H9 (cell line): ENCODE measurements around the gene BCAT1. TPM values are rescaled to one million over a fixed set of nuclear protein-coding genes. Genes with fewer than 3 reads are reported as not detected.

ENCODE experiments used
- DNase-seq: peaks from one replicate; pipeline ENCODE4 v3.0.0-alpha.2; 2017
- H2AFZ ChIP-seq: one replicate; pipeline ENCODE4 v1.6.1; 2013; ENCODE audit warnings: mild to moderate bottlenecking, low read length, control low read depth, moderate library complexity
- H2AK5ac ChIP-seq: 2 replicates; pipeline ENCODE4 v1.6.1; 2013; ENCODE audit warnings: low read length, control low read depth, mixed read lengths; ENCODE audit not compliant: insufficient read length
- H2BK120ac ChIP-seq: one replicate; pipeline ENCODE4 v1.6.1; 2013; ENCODE audit warnings: low read depth, mild to moderate bottlenecking, low read length, control low read depth, inconsistent platforms; ENCODE audit not compliant: poor library complexity, severe bottlenecking
- H2BK12ac ChIP-seq: 2 replicates; pipeline ENCODE4 v1.6.1; 2013; ENCODE audit warnings: low read length, control low read depth, mixed read lengths, low read depth; ENCODE audit not compliant: insufficient read length
- H2BK15ac ChIP-seq: 2 replicates; pipeline ENCODE4 v1.6.1; 2013; ENCODE audit warnings: low read depth, low read length, control low read depth
- H2BK20ac ChIP-seq: one replicate; pipeline ENCODE4 v1.6.1; 2013; ENCODE audit warnings: low read depth, mild to moderate bottlenecking, low read length, control low read depth, inconsistent platforms; ENCODE audit not compliant: poor library complexity, severe bottlenecking
- H2BK5ac ChIP-seq: 2 replicates; pipeline ENCODE4 v1.6.1; 2013; ENCODE audit warnings: low read length, control low read depth, mixed read lengths; ENCODE audit not compliant: insufficient read length
- H3K14ac ChIP-seq: 2 replicates; pipeline ENCODE4 v1.6.1; 2013; ENCODE audit warnings: low read length, control low read depth; ENCODE audit not compliant: insufficient read depth
- H3K18ac ChIP-seq: 2 replicates; pipeline ENCODE4 v1.6.1; 2013; ENCODE audit warnings: low read depth, mild to moderate bottlenecking, mixed read lengths, low read length, control low read depth; ENCODE audit not compliant: insufficient read length
- H3K23ac ChIP-seq: 2 replicates; pipeline ENCODE4 v1.6.1; 2013; ENCODE audit warnings: low read length, control low read depth, mixed read lengths, low read depth; ENCODE audit not compliant: insufficient read length
- H3K23me2 ChIP-seq: 2 replicates; pipeline ENCODE4 v1.6.1; 2013; ENCODE audit warnings: low read depth, mild to moderate bottlenecking, mixed read lengths, low read length, control low read depth; ENCODE audit not compliant: insufficient read length, poor library complexity, severe bottlenecking
- H3K27ac ChIP-seq: 2 replicates; pipeline ENCODE4 v1.5.1; 2013; ENCODE audit warnings: low read length, control low read depth, mixed read lengths, low read depth; ENCODE audit not compliant: insufficient read length
- H3K27me3 ChIP-seq: 2 replicates; pipeline ENCODE4 v1.6.1; 2013; ENCODE audit warnings: low read length, control low read depth, inconsistent platforms; ENCODE audit not compliant: insufficient read depth
- H3K4ac ChIP-seq: 2 replicates; pipeline ENCODE4 v1.6.1; 2013; ENCODE audit warnings: low read depth, mild to moderate bottlenecking, control low read depth, inconsistent platforms, low read length, moderate library complexity
- H3K4me1 ChIP-seq: 2 replicates; pipeline ENCODE4 v1.6.1; 2013; ENCODE audit warnings: low read length, control low read depth, inconsistent platforms; ENCODE audit not compliant: insufficient read depth
- H3K4me2 ChIP-seq: 2 replicates; pipeline ENCODE4 v1.6.1; 2013; ENCODE audit warnings: low read length, control low read depth, mixed read lengths; ENCODE audit not compliant: insufficient read length, insufficient read depth
- H3K56ac ChIP-seq: 2 replicates; pipeline ENCODE4 v1.6.1; 2013; ENCODE audit warnings: low read depth, mild to moderate bottlenecking, mixed read lengths, low read length, control low read depth; ENCODE audit not compliant: insufficient read length
- H3K79me1 ChIP-seq: 2 replicates; pipeline ENCODE4 v1.6.1; 2013; ENCODE audit warnings: low read depth, mild to moderate bottlenecking, moderate library complexity, low read length, control low read depth, inconsistent platforms; ENCODE audit not compliant: insufficient read depth, poor library complexity, severe bottlenecking
- H3K79me2 ChIP-seq: 2 replicates; pipeline ENCODE4 v1.6.1; 2013; ENCODE audit warnings: low read length, control low read depth, inconsistent platforms; ENCODE audit not compliant: insufficient read depth
- H3K9ac ChIP-seq: 2 replicates; pipeline ENCODE4 v1.6.1; 2013; ENCODE audit warnings: low read length, control low read depth, mixed read lengths; ENCODE audit not compliant: insufficient read length; ENCODE audit errors: extremely low read depth
- H3K9me3 ChIP-seq: one replicate; pipeline ENCODE4 v1.6.1; 2013; ENCODE audit warnings: low read depth, low read length, inconsistent platforms; ENCODE audit not compliant: control insufficient read depth
- H3T11ph ChIP-seq: one replicate; pipeline ENCODE4 v1.6.1; 2013; ENCODE audit warnings: mild to moderate bottlenecking, low read length, control low read depth, inconsistent platforms
- H4K20me1 ChIP-seq: one replicate; pipeline ENCODE4 v1.6.1; 2013; ENCODE audit not compliant: control insufficient read depth, insufficient read length, insufficient read depth
- H4K5ac ChIP-seq: 2 replicates; pipeline ENCODE4 v1.6.1; 2013; ENCODE audit warnings: low read depth, mild to moderate bottlenecking, mixed read lengths, low read length, control low read depth; ENCODE audit not compliant: insufficient read length
- H4K8ac ChIP-seq: replicated peaks from 2 replicates; pipeline ENCODE4 v1.6.1; 2013; ENCODE audit warnings: low read length, control low read depth, mixed read lengths, low read depth; ENCODE audit not compliant: insufficient read length
- H4K91ac ChIP-seq: 2 replicates; pipeline ENCODE4 v1.6.1; 2013; ENCODE audit warnings: low read depth, mild to moderate bottlenecking, moderate library complexity, mixed read lengths, low read length, control low read depth; ENCODE audit not compliant: insufficient read length
- H3K27ac Mint-ChIP-seq, 3 experiments: 2 replicates in 2 of 3; 3 replicates in 1 of 3; pipeline ENCODE4 v1.8.0; 2020 to 2021; ENCODE audit warnings: mixed read lengths in 3 of 3, mild to moderate bottlenecking in 1 of 3, moderate library complexity in 1 of 3
- H3K27me3 Mint-ChIP-seq: 2 replicates; pipeline ENCODE4 v1.8.0; 2021; ENCODE audit warnings: low read depth, mild to moderate bottlenecking, moderate library complexity, mixed read lengths
- H3K36me3 Mint-ChIP-seq, 3 experiments: 2 replicates in 2 of 3; 3 replicates in 1 of 3; pipeline ENCODE4 v1.8.0; 2020 to 2021; ENCODE audit warnings: low read depth in 3 of 3, mixed read lengths in 3 of 3; ENCODE audit not compliant: insufficient read depth in 1 of 3
- H3K4me1 Mint-ChIP-seq, 2 experiments: 2 replicates each; pipeline ENCODE4 v1.8.0; 2020; ENCODE audit warnings: mixed read lengths in 2 of 2
- H3K4me3 Mint-ChIP-seq, 2 experiments: 2 replicates in 1 of 2; 3 replicates in 1 of 2; pipeline ENCODE4 v1.8.0; 2020 to 2021; ENCODE audit warnings: mild to moderate bottlenecking in 2 of 2, mixed read lengths in 2 of 2, moderate library complexity in 1 of 2
- H3K9me3 Mint-ChIP-seq, 2 experiments: 2 replicates in 1 of 2; 3 replicates in 1 of 2; pipeline ENCODE4 v1.8.0; 2020; ENCODE audit warnings: mild to moderate bottlenecking in 2 of 2, mixed read lengths in 2 of 2, moderate library complexity in 1 of 2
- total RNA-seq: library from RNA; stranded (reverse); gene quantifications from 2 replicates; pipeline ENCODE4 v1.2.1, GENCODE V29; 2021
- TF ChIP-seq, protein P1 (sequence below): fragments of 200-600 bp; sonication (generic); conservative IDR thresholded peaks from 3 replicates; pipeline ENCODE4 v1.8.0; 2021; ENCODE audit warnings: antibody characterized with exemption, mild to moderate bottlenecking

The BCAT1 gene
- total RNA-seq, 1 experiment from 2014 or later: 244 TPM

DNA sequence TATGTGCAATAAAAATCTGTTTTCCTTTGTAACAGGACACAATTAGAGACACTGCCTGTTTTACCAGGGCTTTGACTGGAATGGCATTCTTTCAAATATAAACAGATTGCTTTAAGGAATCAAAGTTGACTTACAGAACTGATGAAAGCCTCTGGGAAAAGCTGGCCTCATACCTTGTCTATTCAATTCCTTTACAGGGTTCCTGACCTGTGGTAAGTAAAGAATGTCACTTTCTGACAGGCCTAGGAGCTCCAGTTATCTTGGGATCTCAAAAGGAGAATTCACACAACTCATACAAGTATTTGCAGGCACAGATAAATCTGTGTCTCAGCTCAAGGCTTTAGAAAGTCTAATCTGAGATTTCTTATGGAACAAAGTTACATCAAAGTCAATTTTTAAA lies 88.4 kb downstream of the BCAT1 start:
- Histone ChIP-seq H3K4me2 (no peak overlapping the region), H4K8ac (no peak overlapping the region), H3K9me3 (peaks cover 7% of the 10 kb centered on the region), H4K20me1 (no peaks in the 10 kb centered on the region), H3K23ac (no peak overlapping the region), H2BK120ac (no peak overlapping the region), H4K5ac (no peak overlapping the region), H3T11ph (no peak overlapping the region), H2BK5ac (no peak overlapping the region), H3K18ac (no peak overlapping the region), H2AK5ac (no peak overlapping the region), H3K4ac (no peak overlapping the region), H3K79me2 (no peaks in the 10 kb centered on the region; the same call in 1 of the 2 replicates), H2BK20ac (no peak overlapping the region), H3K4me1 (peaks cover 4% of the 10 kb centered on the region), H3K56ac (no peak overlapping the region), H2AFZ (no peak overlapping the region), H3K79me1 (no peaks in the 10 kb centered on the region), H3K27me3 (no peaks in the 10 kb centered on the region), H3K9ac (no peak overlapping the region), H2BK12ac (no peak overlapping the region), H3K14ac (no peak overlapping the region), H3K23me2 (no peaks in the 10 kb centered on the region), H2BK15ac (no peak overlapping the region), H3K27ac (no peak overlapping the region), H4K91ac (no peak overlapping the region)
- Mint-ChIP-seq H3K27ac (no peak overlapping the region), H3K27me3 (no peaks in the 10 kb centered on the region), H3K36me3 (peaks cover 89 to 93% (median 89%) of the 10 kb centered on the region in 3 experiments), H3K4me1 (peaks cover 19% of the 10 kb centered on the region in 2 experiments), H3K4me3 (no peak overlapping the region), H3K9me3 (peaks cover 28 to 42% of the 10 kb centered on the region in 2 experiments)
- TF ChIP-seq, protein P1, sequence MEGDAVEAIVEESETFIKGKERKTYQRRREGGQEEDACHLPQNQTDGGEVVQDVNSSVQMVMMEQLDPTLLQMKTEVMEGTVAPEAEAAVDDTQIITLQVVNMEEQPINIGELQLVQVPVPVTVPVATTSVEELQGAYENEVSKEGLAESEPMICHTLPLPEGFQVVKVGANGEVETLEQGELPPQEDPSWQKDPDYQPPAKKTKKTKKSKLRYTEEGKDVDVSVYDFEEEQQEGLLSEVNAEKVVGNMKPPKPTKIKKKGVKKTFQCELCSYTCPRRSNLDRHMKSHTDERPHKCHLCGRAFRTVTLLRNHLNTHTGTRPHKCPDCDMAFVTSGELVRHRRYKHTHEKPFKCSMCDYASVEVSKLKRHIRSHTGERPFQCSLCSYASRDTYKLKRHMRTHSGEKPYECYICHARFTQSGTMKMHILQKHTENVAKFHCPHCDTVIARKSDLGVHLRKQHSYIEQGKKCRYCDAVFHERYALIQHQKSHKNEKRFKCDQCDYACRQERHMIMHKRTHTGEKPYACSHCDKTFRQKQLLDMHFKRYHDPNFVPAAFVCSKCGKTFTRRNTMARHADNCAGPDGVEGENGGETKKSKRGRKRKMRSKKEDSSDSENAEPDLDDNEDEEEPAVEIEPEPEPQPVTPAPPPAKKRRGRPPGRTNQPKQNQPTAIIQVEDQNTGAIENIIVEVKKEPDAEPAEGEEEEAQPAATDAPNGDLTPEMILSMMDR: no peak
- no peak for DNase-seq
